ENCODE measurements around the gene CAMTA1.

The CAMTA1 gene

GRCh38 chr1:7473223-7474142 is 688.2 kb downstream of the CAMTA1 start:
- no peak overlapping the region for H3K4me3 Mint-ChIP-seq
- no peak overlapping the region for H3K27ac Mint-ChIP-seq
- H3K4me1 Mint-ChIP-seq, result no peaks in the 10 kb centered on the region
- no peaks in the 10 kb centered on the region for H3K36me3 Mint-ChIP-seq
- H3K27me3 Mint-ChIP-seq, result no peaks in the 10 kb centered on the region
- H3K9me3 Mint-ChIP-seq, result no peaks in the 10 kb centered on the region

GRCh38 chr1:7474143-7474490 is 688.9 kb downstream of the CAMTA1 start:
- Mint-ChIP-seq H3K36me3 (no peaks in the 10 kb centered on the region), H3K4me1 (no peaks in the 10 kb centered on the region), H3K9me3 (no peaks in the 10 kb centered on the region), H3K4me3 (no peak overlapping the region), H3K27ac (no peak overlapping the region), H3K27me3 (no peaks in the 10 kb centered on the region)

GRCh38 chr1:7474786-7475502 is 689.7 kb downstream of the CAMTA1 start:
- Mint-ChIP-seq H3K36me3 (no peaks in the 10 kb centered on the region), H3K4me3 (no peak overlapping the region), H3K9me3 (no peaks in the 10 kb centered on the region), H3K27me3 (no peaks in the 10 kb centered on the region), H3K27ac (no peak overlapping the region), H3K4me1 (no peaks in the 10 kb centered on the region)

GRCh38 chr1:7475691-7476090 is 690.4 kb downstream of the CAMTA1 start:
- no peaks in the 10 kb centered on the region for H3K27me3 Mint-ChIP-seq
- H3K36me3 Mint-ChIP-seq, result no peaks in the 10 kb centered on the region
- no peaks in the 10 kb centered on the region for H3K9me3 Mint-ChIP-seq
- no peak overlapping the region for H3K4me3 Mint-ChIP-seq
- no peak overlapping the region for H3K27ac Mint-ChIP-seq
- H3K4me1 Mint-ChIP-seq, result no peaks in the 10 kb centered on the region

- no peaks in the 10 kb centered on the region for H3K4me1 Mint-ChIP-seq
- H3K27me3 Mint-ChIP-seq, result no peaks in the 10 kb centered on the region
- no peak overlapping the region for H3K4me3 Mint-ChIP-seq
- no peaks in the 10 kb centered on the region for H3K9me3 Mint-ChIP-seq
- H3K27ac Mint-ChIP-seq, result no peak overlapping the region
- no peaks in the 10 kb centered on the region for H3K36me3 Mint-ChIP-seq
Observed at GRCh38 chr1:7476402-7476801, 691.1 kb downstream of the CAMTA1 start.

- no peaks in the 10 kb centered on the region for H3K9me3 Mint-ChIP-seq
- no peak overlapping the region for H3K27ac Mint-ChIP-seq
- H3K4me3 Mint-ChIP-seq, result no peak overlapping the region
- H3K36me3 Mint-ChIP-seq, result no peaks in the 10 kb centered on the region
- H3K4me1 Mint-ChIP-seq, result no peaks in the 10 kb centered on the region
- no peaks in the 10 kb centered on the region for H3K27me3 Mint-ChIP-seq
Observed at GRCh38 chr1:7476861-7477547, 691.8 kb downstream of the CAMTA1 start.

- Mint-ChIP-seq H3K9me3 (no peaks in the 10 kb centered on the region), H3K36me3 (no peaks in the 10 kb centered on the region), H3K4me1 (no peaks in the 10 kb centered on the region), H3K27me3 (no peaks in the 10 kb centered on the region), H3K4me3 (no peak overlapping the region), H3K27ac (no peak overlapping the region)
Observed at GRCh38 chr1:7477593-7477992, 692.3 kb downstream of the CAMTA1 start.

- Mint-ChIP-seq H3K9me3 (no peaks in the 10 kb centered on the region), H3K27me3 (no peaks in the 10 kb centered on the region), H3K4me3 (no peak overlapping the region), H3K4me1 (no peaks in the 10 kb centered on the region), H3K27ac (no peak overlapping the region), H3K36me3 (no peaks in the 10 kb centered on the region)
Observed at GRCh38 chr1:7478142-7478790, 693.0 kb downstream of the CAMTA1 start.

- Mint-ChIP-seq H3K9me3 (no peaks in the 10 kb centered on the region), H3K4me3 (no peak overlapping the region), H3K36me3 (no peaks in the 10 kb centered on the region), H3K27me3 (no peaks in the 10 kb centered on the region), H3K4me1 (no peaks in the 10 kb centered on the region), H3K27ac (no peak overlapping the region)
Observed at GRCh38 chr1:7478809-7479499, 693.7 kb downstream of the CAMTA1 start.

- Mint-ChIP-seq H3K4me3 (no peak overlapping the region), H3K9me3 (no peaks in the 10 kb centered on the region), H3K27me3 (no peaks in the 10 kb centered on the region), H3K27ac (no peak overlapping the region), H3K36me3 (no peaks in the 10 kb centered on the region), H3K4me1 (no peaks in the 10 kb centered on the region)
Observed at GRCh38 chr1:7479571-7479970, 694.3 kb downstream of the CAMTA1 start.

GRCh38 chr1:7481194-7481593 is 695.9 kb downstream of the CAMTA1 start:
- Mint-ChIP-seq H3K4me3 (no peak overlapping the region), H3K27ac (no peak overlapping the region), H3K4me1 (no peaks in the 10 kb centered on the region), H3K9me3 (no peaks in the 10 kb centered on the region), H3K36me3 (no peaks in the 10 kb centered on the region), H3K27me3 (no peaks in the 10 kb centered on the region)

GRCh38 chr1:7482077-7482476 is 696.8 kb downstream of the CAMTA1 start:
- no peak overlapping the region for H3K4me3 Mint-ChIP-seq
- no peaks in the 10 kb centered on the region for H3K9me3 Mint-ChIP-seq
- H3K27ac Mint-ChIP-seq, result no peak overlapping the region
- H3K4me1 Mint-ChIP-seq, result no peaks in the 10 kb centered on the region
- H3K36me3 Mint-ChIP-seq, result no peaks in the 10 kb centered on the region
- H3K27me3 Mint-ChIP-seq, result no peaks in the 10 kb centered on the region

GRCh38 chr1:7482772-7483495 is 697.7 kb downstream of the CAMTA1 start:
- no peak overlapping the region for H3K4me3 Mint-ChIP-seq
- H3K27me3 Mint-ChIP-seq, result no peaks in the 10 kb centered on the region
- no peaks in the 10 kb centered on the region for H3K9me3 Mint-ChIP-seq
- no peak overlapping the region for H3K27ac Mint-ChIP-seq
- no peaks in the 10 kb centered on the region for H3K4me1 Mint-ChIP-seq
- H3K36me3 Mint-ChIP-seq, result no peaks in the 10 kb centered on the region

- Mint-ChIP-seq H3K4me3 (no peak overlapping the region), H3K27me3 (no peaks in the 10 kb centered on the region), H3K4me1 (no peaks in the 10 kb centered on the region), H3K9me3 (no peaks in the 10 kb centered on the region), H3K27ac (no peak overlapping the region), H3K36me3 (no peaks in the 10 kb centered on the region)
Observed at GRCh38 chr1:7483634-7484383, 698.6 kb downstream of the CAMTA1 start.
